ENCODE data around the gene RHBDL1. TPM values are rescaled to one million over a fixed set of nuclear protein-coding genes. Genes with fewer than 3 reads are reported as not detected.

The RHBDL1 gene
- total and polyA plus RNA-seq, 9 of the 15 experiments (the other 6 are each of a cell fraction or from before 2014, with no cell fraction given), result 0.03 to 5.6 (median 1.3) TPM; not detected in 1

- TF ChIP-seq, protein P1, sequence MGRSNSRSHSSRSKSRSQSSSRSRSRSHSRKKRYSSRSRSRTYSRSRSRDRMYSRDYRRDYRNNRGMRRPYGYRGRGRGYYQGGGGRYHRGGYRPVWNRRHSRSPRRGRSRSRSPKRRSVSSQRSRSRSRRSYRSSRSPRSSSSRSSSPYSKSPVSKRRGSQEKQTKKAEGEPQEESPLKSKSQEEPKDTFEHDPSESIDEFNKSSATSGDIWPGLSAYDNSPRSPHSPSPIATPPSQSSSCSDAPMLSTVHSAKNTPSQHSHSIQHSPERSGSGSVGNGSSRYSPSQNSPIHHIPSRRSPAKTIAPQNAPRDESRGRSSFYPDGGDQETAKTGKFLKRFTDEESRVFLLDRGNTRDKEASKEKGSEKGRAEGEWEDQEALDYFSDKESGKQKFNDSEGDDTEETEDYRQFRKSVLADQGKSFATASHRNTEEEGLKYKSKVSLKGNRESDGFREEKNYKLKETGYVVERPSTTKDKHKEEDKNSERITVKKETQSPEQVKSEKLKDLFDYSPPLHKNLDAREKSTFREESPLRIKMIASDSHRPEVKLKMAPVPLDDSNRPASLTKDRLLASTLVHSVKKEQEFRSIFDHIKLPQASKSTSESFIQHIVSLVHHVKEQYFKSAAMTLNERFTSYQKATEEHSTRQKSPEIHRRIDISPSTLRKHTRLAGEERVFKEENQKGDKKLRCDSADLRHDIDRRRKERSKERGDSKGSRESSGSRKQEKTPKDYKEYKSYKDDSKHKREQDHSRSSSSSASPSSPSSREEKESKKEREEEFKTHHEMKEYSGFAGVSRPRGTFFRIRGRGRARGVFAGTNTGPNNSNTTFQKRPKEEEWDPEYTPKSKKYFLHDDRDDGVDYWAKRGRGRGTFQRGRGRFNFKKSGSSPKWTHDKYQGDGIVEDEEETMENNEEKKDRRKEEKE (IDR thresholded peaks at IDR 0.05; ENCODE audit: borderline replicate concordance in 1 of 2, control insufficient read depth in 1 of 2, low read depth in 2 of 2, low read length in 1 of 2), result peak in 1 of 2 experiments; percentile 68; a peak in 1 of 4 replicates
- TF ChIP-seq THRA (IDR thresholded peaks at IDR 0.05) (no peak), ZNF24 (IDR thresholded peaks at IDR 0.05) (0 out of 2 replicates have a peak, but pooled peaks have one; percentile 40), IRF2 (CRISPR knock-in tag; IDR thresholded peaks at IDR 0.05) (0 out of 2 replicates have a peak, but pooled peaks have one; percentile 17), ZNF695 (CRISPR knock-in tag; IDR thresholded peaks at IDR 0.05) (no peak), SIN3B (IDR thresholded peaks at IDR 0.05; ENCODE audit: low read depth) (peak; percentile 99), ESRRB (CRISPR knock-in tag; IDR thresholded peaks at IDR 0.05; ENCODE audit: borderline replicate concordance) (no peak), ZNF785 (CRISPR knock-in tag; IDR thresholded peaks at IDR 0.05) (no peak), RAD51 (IDR thresholded peaks at IDR 0.05; ENCODE audit: borderline replicate concordance, low read depth) (no peak), ZNF277 (CRISPR knock-in tag; IDR thresholded peaks at IDR 0.05; ENCODE audit: borderline replicate concordance) (no peak), BACH1 (tag; IDR thresholded peaks at IDR 0.05) (no peak), MYBL2 (IDR thresholded peaks at IDR 0.05; ENCODE audit: low read depth) (no peak), MYBL2 (CRISPR knock-in tag; IDR thresholded peaks at IDR 0.05; ENCODE audit: borderline replicate concordance) (no peak), ZNF140 (CRISPR knock-in tag; IDR thresholded peaks at IDR 0.05) (no peak), SLC30A9 (CRISPR knock-in tag; IDR thresholded peaks at IDR 0.05) (no peak; the same call in 1 of the 2 replicates)
Observed at GRCh38 chr16:720990-721764, 45.7 kb downstream of the RHBDL1 start, which contains the start of gene ANTKMT (continued).

Measured in K562 (cell line).